ENCODE data around the gene RUNX1.
"Not testable (repeated sequence)": the region's sequence is repeated elsewhere in the genome, so short reads cannot be mapped to it uniquely, and the experiment has no call there.

Gene RUNX1

GRCh38 chr21:35014302-35015041 lies 34.6 kb downstream of the RUNX1 start:
- no peak for DNase-seq

- no peak for DNase-seq
These were observed 37.4 kb downstream of the RUNX1 start for GRCh38 chr21:35011681-35012080.

- DNase-seq: no peak
These were observed 38.7 kb downstream of the RUNX1 start for GRCh38 chr21:35010447-35010846.

GRCh38 chr21:35007348-35007747 lies 41.8 kb downstream of the RUNX1 start:
- no peak for DNase-seq

- DNase-seq: no peak
These were observed 42.3 kb downstream of the RUNX1 start for GRCh38 chr21:35006771-35007170.

- no peak for DNase-seq
These were observed 42.9 kb downstream of the RUNX1 start for GRCh38 chr21:35006248-35006647.

- DNase-seq: no peak
These were observed 43.4 kb downstream of the RUNX1 start for GRCh38 chr21:35005560-35006224.

GRCh38 chr21:35005077-35005476 lies 44.0 kb downstream of the RUNX1 start:
- DNase-seq: no peak

- DNase-seq: no peak
These were observed 44.8 kb downstream of the RUNX1 start for GRCh38 chr21:35004314-35004713.

GRCh38 chr21:35002879-35003722 lies 46.0 kb downstream of the RUNX1 start:
- no peak for DNase-seq

GRCh38 chr21:34999397-34999941 lies 49.6 kb downstream of the RUNX1 start:
- no peak for DNase-seq

- DNase-seq: no peak
These were observed 50.9 kb downstream of the RUNX1 start for GRCh38 chr21:34998176-34998575.

GRCh38 chr21:34997294-34997693 lies 51.8 kb downstream of the RUNX1 start:
- DNase-seq: no peak

GRCh38 chr21:34996304-34997101 lies 52.6 kb downstream of the RUNX1 start:
- DNase-seq: no peak

- DNase-seq: no peak
These were observed 53.2 kb downstream of the RUNX1 start for GRCh38 chr21:34995979-34996303.

GRCh38 chr21:34994766-34995631 lies 54.1 kb downstream of the RUNX1 start:
- no peak for DNase-seq

GRCh38 chr21:34993521-34993921 lies 55.6 kb downstream of the RUNX1 start:
- not testable (repeated sequence) for DNase-seq

- no peak for DNase-seq
These were observed 56.2 kb downstream of the RUNX1 start for GRCh38 chr21:34992736-34993398.

GRCh38 chr21:34992180-34992579 lies 56.9 kb downstream of the RUNX1 start:
- no peak for DNase-seq

- no peak for DNase-seq
These were observed 57.6 kb downstream of the RUNX1 start for GRCh38 chr21:34991366-34991957.

GRCh38 chr21:34990842-34991241 lies 58.3 kb downstream of the RUNX1 start:
- no peak for DNase-seq

Data from SIG-M5 (cell line).